Measurements from ENCODE around the gene SVIL. TPM values are rescaled to one million over a fixed set of nuclear protein-coding genes. Genes with fewer than 3 reads are reported as not detected.

Gene SVIL
- total and polyA plus RNA-seq, 8 donors, result 8.6 to 53.8 (median 20.4) TPM

DNA sequence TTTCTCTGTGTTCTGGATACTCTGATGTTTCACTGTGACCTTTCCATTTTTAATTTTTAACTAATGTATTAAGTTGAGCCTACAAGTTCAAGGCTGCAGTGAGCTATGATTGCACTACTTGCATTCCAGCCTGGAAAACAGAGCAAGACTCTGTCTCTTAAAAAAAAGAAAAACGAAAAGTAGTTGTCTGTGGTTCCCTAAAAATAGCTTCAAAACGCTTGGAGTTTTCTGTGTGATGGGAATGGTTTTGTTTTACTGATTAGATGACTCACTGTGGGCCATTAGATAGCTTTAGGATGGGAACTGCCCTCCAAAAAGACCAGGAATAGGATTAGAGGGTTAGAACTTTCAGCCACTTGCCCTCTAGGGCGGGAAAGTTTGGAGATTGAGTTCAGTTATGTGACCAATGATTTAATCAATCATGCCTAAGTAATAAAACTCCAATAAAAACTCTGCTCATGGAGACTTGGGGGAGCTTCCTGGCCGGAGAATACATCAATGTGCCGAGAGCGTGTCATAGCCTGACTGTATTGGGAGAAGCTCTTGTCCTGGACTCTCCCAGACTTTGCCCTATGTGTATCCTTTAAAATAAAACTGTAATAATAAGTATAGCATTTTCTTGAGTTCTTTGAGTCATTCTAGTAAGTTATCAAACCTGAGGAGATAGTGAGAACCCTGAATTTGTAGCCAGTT, 198.8 kb downstream of the SVIL start:
- Histone ChIP-seq H3K4me1 (no peaks in the 10 kb centered on the region), H3K27ac (no peak overlapping the region), H3K4me3 (no peak overlapping the region), H3K27me3 (no peaks in the 10 kb centered on the region), H3K9me3 (no peaks in the 10 kb centered on the region), H3K36me3 (no peaks in the 10 kb centered on the region)
- TF ChIP-seq, protein P1, sequence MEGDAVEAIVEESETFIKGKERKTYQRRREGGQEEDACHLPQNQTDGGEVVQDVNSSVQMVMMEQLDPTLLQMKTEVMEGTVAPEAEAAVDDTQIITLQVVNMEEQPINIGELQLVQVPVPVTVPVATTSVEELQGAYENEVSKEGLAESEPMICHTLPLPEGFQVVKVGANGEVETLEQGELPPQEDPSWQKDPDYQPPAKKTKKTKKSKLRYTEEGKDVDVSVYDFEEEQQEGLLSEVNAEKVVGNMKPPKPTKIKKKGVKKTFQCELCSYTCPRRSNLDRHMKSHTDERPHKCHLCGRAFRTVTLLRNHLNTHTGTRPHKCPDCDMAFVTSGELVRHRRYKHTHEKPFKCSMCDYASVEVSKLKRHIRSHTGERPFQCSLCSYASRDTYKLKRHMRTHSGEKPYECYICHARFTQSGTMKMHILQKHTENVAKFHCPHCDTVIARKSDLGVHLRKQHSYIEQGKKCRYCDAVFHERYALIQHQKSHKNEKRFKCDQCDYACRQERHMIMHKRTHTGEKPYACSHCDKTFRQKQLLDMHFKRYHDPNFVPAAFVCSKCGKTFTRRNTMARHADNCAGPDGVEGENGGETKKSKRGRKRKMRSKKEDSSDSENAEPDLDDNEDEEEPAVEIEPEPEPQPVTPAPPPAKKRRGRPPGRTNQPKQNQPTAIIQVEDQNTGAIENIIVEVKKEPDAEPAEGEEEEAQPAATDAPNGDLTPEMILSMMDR (IDR thresholded peaks at IDR 0.05), result no peak
- DNase-seq (no peak), ATAC-seq (no peak), FAIRE-seq (no peak)
- WGBS, 2 donors, result 88% methylated on average over 6 of the region's 6 CpGs
- intact Hi-C loops (cut with DNase I), result no loop called here

DNA sequence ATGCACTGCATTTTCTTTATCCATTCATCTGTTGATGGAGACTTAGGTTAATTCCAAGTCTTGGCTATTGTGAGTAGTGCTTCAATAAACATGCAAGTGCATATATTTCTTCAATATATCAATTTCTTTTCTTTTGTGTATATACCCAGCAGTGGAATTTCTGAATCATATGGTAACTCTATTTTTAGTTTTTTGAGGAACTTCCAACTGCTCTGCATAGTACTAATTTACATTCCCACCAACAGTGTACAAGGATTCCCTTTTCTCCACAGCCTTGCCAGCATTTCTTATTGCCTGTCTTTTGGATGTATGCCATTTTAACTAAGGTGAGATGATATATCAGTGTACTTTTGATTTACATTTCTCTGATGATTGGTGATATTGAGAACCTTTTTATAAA, 200.7 kb downstream of the SVIL start:
- DNase-seq (no peak), ATAC-seq (no peak), FAIRE-seq (no peak)
- no peak overlapping the region for H3K27ac ChIP-seq
- intact Hi-C loops (cut with DNase I), result no loop called here
- H3K36me3 ChIP-seq, result no peaks in the 10 kb centered on the region
- H3K4me3 ChIP-seq, result no peak overlapping the region
- H3K27me3 ChIP-seq, result no peaks in the 10 kb centered on the region
- TF ChIP-seq, protein P1 (IDR thresholded peaks at IDR 0.05), result no peak
- H3K4me1 ChIP-seq, result no peaks in the 10 kb centered on the region
- no peaks in the 10 kb centered on the region for H3K9me3 ChIP-seq

GRCh38 chr10:29431711-29432110, 203.1 kb downstream of the SVIL start:
- WGBS, 2 donors, result 88 to 92% methylated on average over 1 of the region's 1 CpG
- FAIRE-seq (no peak), DNase-seq (no peak), ATAC-seq (no peak)
- H3K4me3 ChIP-seq, result no peak overlapping the region
- no peaks in the 10 kb centered on the region for H3K4me1 ChIP-seq
- no peaks in the 10 kb centered on the region for H3K36me3 ChIP-seq
- intact Hi-C loops (cut with DNase I), result no loop called here
- TF ChIP-seq, protein P1 (IDR thresholded peaks at IDR 0.05), result no peak
- H3K9me3 ChIP-seq, result no peaks in the 10 kb centered on the region
- no peaks in the 10 kb centered on the region for H3K27me3 ChIP-seq
- no peak overlapping the region for H3K27ac ChIP-seq

DNA sequence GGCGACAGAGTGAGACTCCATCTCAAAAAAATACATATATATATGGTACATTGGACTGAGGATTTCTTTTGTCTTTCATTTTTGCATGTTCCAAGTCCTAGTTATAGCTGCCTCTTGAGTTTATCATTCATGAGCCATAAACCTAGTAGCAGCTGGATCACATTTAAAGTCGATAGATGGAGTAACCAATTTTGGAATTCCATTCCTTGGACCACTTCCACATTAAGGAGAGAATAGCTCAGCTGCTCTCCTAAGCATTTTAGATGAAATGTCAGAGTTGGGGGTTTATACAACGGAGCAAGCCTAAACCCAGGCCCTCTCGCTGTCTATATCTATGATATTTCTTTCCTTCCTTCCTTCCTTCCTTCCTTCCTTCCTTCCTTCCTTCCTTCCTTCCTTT, 204.7 kb downstream of the SVIL start:
- H3K4me1 ChIP-seq, result no peaks in the 10 kb centered on the region
- FAIRE-seq, result no peak
- H3K27ac ChIP-seq, result no peak overlapping the region
- WGBS, 2 donors, result 92 to 93% methylated on average over 4 of the region's 4 CpGs
- no peaks in the 10 kb centered on the region for H3K27me3 ChIP-seq
- no peak overlapping the region for H3K4me3 ChIP-seq
- H3K9me3 ChIP-seq, result no peaks in the 10 kb centered on the region
- ATAC-seq, result no peak
- intact Hi-C loops (cut with DNase I), result no loop called here
- DNase-seq, result no peak
- TF ChIP-seq, protein P1 (IDR thresholded peaks at IDR 0.05), result no peak
- no peaks in the 10 kb centered on the region for H3K36me3 ChIP-seq

- H3K9me3 ChIP-seq, result no peaks in the 10 kb centered on the region
- no peak for ATAC-seq
- no peak overlapping the region for H3K4me3 ChIP-seq
- H3K27ac ChIP-seq, result no peak overlapping the region
- TF ChIP-seq, protein P1 (IDR thresholded peaks at IDR 0.05), result no peak
- 93 to 95% methylated on average over 8 of the region's 8 CpGs for WGBS, 2 donors
- no peaks in the 10 kb centered on the region for H3K36me3 ChIP-seq
- no peaks in the 10 kb centered on the region for H3K27me3 ChIP-seq
- no peaks in the 10 kb centered on the region for H3K4me1 ChIP-seq
- DNase-seq, result no peak
- FAIRE-seq, result no peak
- intact Hi-C loops (cut with DNase I), result no loop called here
Measured at GRCh38 chr10:29428486-29428885, 206.3 kb downstream of the SVIL start.

All from pancreas (tissue), 10 donors.